ENCODE data around the gene PTGDR2.

DNA sequence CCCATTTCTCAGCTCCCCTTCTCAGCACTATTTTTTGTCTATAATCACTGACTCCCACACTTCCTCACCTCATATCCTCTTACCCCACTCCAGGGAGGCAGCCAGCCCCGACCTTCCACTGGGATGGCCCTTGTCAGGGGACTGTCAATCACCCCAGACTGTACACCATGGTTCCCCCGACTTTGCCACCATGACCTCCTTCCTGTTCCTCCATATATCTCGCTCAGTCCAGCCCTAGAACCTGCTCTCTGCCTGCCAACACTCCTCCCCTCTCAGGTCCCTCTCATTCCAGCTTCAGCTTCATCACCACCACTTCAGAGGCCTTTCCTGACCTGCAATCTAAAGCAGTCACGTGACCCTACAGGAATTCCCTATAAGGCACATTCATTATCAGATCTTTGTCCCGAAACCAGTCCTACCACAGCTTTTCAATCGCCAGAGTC lies 34.1 kb upstream of the PTGDR2 start:
- TF ChIP-seq CTCF (conservative IDR thresholded peaks at IDR 0.05) (no peak), ZFX (IDR thresholded peaks at IDR 0.05) (no peak)

Data from C4-2B (cell line).